HG02642 (cell line): ENCODE results near the gene SECISBP2.
"Not testable (repeated sequence)": the region's sequence is repeated elsewhere in the genome, so short reads cannot be mapped to it uniquely, and the experiment has no call there.

ENCODE experiments used
- ATAC-seq: cut with Tn5 transposase; IDR thresholded peaks from one replicate; pipeline ENCODE4 v1.9.1; 2021; ENCODE audit warnings: mild to moderate bottlenecking; ENCODE audit not compliant: unreplicated experiment, poor library complexity

Gene SECISBP2

DNA sequence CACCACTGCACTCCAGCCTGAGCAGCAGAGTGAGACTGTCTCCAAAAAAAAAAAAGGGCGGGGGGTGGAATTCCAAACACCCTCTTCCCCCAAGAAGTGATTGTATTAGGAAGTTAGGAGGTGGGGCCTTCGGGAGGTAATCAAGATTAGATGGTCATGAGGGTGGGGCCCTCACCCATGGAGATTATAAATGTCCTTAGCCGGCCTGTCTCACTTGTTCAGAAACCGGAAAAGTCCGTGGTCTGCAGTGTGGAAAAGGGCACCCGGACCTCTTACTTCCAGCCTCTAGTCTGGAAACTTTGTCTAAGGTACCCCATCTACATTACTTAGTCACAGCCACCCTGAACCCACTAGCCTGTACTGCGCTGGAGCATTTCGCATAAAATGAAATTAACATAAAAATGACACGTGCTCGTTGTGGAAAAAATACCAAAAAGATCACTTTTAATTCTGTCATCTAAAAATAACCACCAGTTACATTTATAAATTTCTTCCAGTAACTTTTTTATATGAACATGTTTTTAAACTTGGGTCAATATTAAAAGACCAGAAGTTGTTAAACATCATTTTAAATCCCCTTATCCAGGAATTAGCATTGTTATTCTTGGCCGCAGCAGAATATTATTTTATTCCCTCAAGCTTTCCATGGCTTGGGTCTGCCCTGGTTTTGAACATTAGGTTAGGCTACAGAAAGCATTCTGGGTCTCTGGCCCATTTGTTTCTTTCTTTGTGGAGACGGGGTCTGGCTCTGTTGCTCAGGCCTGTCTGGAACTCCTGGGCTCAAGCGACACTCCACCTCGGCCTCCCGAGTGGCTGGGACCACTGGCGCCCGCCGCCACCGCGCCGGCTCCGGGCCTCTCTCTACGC lies 8.5 kb upstream of the SECISBP2 start:
- ATAC-seq, result no peak

GRCh38 chr9:89310475-89311345 lies 7.6 kb upstream of the SECISBP2 start, which contains the start of gene CKS2:
Gene CKS2 (plus strand): TSS chr9:89311195. CDS start chr9:89311293, 98 bp downstream.
- peak; percentile 90 for ATAC-seq

DNA sequence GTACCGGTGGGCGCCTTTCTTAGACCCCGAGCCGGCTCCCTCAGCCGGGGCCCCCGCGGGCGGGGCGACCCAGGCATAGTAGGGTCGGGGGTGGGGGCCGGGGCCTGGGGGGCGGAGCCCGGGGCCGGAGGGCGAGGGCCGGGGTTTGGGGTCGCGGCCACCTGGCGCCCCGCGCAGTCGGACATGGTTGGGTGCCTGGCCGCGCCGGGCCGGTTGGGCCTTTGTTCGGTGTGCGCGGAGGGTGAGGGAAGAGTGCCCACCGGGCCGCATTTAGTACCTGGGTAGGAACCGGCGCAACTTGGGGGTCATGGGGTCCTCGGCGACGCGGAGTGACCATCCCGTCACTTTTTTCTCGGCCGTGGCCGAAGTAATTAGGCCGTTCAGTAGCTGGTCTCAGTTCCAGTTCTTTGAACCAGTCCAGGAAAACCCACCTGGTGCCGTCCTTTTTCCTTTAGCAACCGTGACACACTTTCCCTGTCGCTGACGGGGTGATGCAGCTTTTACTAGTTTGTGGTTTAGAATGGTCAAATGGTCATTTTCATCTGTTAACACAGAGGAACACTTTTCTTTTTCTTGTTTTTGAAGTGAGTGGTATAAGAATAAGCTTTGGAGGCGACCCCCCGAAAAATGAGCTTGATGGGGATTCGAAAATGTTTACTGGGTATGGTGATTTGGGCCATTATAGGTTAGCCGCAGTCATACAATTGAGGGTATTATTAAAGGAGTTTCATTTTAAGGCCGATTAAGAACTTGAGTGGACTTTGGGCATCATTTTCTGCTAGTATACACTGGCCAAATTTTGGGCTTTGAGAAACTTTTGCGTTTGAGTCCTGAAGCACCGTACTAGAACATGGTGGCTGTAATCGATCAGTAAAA lies 6.7 kb upstream of the SECISBP2 start:
- ATAC-seq, result peak; percentile 24

- ATAC-seq, result no peak
Observed at GRCh38 chr9:89312222-89312571, 6.1 kb upstream of the SECISBP2 start.

- ATAC-seq, result no peak
Observed at GRCh38 chr9:89313842-89314241, 4.5 kb upstream of the SECISBP2 start.

- no peak for ATAC-seq
Observed at GRCh38 chr9:89314955-89315354, 3.3 kb upstream of the SECISBP2 start.

DNA sequence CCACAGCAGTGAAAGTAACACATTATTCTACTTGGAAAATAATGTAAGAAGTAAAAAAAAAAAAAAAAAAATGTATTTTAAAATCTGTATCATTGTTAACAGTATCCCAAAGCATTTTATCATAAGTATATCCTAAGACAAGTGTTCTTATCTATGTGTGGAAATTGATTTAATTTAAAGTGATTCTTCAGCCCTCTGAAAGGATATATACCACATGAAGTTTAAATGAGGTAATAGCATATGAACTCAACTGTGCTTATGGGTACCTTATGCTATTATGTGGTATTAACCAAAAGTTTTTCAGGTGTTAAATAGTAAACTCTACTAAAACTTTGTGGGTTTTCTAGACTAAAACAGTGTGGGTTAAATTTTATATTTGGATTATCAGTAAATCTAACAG lies 2.8 kb upstream of the SECISBP2 start:
- ATAC-seq, result no peak

DNA sequence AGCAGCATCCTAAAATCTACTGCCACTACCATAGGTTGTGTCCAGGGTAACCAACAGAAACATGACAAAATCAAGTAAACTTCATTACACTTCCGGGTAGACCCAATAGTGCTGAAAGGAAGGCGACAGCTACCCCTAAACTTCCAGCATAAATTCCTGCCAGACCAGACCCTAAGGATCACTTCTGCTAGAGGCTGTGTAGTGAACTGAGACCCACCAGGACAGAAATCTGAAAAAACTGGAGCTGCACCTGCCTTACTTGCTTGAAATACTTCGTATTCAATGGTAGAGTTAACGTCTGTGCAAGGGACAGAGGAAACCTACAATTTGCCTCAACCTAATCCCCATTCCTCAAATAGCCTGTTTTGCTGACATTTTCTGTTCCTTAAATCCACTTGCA lies 1.0 kb upstream of the SECISBP2 start:
- ATAC-seq, result no peak

- ATAC-seq, result no peak
Observed at GRCh38 chr9:89319015-89319905, 960 bp downstream of the SECISBP2 start.

DNA sequence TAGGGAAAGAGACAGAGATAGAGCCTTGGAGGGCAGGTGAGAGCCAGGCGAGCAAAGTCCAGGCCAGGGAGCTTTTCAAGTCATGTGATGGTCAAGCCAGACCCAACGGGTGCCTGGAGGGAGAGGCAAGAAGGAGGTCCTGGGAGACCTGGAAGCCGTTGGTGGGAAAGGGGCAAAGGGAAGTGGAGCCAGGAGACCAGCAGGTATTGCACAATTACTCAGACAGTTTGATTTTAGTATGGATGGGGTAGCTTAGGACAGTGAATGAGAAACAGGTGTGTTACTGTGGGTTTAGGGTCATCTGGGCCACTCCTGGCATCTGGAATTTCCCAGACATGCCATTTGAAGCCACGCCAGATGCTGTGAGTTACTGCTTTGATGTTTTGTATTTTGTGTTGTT lies 5.1 kb downstream of the SECISBP2 start:
- ATAC-seq, result no peak

DNA sequence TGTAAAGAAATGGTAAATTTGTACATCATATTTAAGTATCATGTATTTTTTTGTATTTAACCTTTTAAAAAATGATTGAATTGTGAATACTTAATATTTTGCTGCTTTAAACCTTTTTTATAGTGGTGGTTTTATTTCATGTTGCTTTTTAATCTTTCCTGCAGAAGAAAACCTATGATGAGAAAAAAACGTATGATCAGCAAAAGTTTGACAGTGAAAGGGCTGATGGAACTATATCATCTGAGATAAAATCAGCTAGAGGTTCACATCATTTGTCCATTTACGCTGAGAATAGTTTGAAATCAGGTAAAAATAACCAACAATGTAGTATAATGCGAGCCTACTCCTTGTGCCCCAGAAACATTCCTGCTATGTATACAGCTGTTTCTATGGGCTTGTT lies 7.4 kb downstream of the SECISBP2 start:
- no peak for ATAC-seq

DNA sequence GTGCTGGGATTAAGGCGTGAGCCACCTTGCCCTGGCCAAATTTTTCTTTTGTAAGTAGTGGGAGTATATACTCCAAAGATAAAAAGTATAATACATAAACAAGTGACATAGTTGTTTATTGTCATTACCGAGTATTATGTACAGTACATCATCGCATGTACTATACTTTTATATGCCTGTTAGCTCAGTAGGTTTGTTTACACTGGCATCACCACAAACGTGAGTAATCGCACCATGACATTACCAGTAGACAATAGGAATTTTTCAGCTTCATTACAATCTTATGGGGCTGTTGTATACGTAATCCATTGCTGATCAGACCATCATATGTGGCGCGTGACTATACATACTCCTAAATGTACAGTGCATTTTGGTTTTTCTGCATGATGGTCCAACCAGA lies 9.8 kb downstream of the SECISBP2 start:
- ATAC-seq, result no peak

DNA sequence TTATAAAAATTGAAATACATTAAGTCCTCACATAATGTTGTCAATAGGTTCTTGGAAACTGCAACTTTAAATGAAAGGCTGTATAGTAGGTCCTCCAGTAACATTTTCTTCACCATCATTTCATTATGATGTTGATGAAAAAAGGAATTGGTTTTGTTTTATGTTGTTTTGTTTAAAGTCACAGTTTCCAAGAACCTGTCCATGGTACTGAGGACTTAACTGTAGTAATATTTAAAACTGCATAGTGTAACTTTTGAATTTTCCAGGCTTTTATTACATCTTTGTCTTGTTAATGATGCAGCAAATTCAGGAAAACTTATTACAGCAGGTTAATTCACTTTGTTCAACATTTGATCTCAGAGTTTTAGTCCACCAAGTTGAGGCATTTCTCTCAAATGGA lies 11.6 kb downstream of the SECISBP2 start:
- no peak for ATAC-seq

- ATAC-seq, result no peak
Observed at GRCh38 chr9:89330513-89330912, 12.2 kb downstream of the SECISBP2 start.

GRCh38 chr9:89339807-89340206 lies 21.5 kb downstream of the SECISBP2 start:
- ATAC-seq, result no peak

- ATAC-seq, result no peak
Observed at GRCh38 chr9:89340332-89340731, 22.0 kb downstream of the SECISBP2 start.

DNA sequence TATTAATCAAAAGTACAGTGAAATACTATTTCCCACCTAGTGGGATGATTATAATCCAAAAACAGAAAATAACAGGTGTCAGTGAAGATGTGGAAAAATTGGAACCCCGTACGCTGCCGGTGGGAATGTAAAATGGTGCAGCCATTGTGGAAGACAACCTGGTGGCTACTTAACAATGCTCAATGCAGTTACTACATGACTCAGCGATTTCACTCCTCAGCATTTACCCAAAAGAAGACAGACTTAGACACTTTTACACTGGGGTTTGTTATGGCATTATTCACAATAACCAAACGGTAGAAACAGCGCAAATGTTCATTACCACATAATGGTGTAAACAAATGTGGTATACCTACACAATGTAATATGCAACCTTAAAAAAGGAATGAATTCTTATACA lies 23.9 kb downstream of the SECISBP2 start:
- no peak for ATAC-seq

DNA sequence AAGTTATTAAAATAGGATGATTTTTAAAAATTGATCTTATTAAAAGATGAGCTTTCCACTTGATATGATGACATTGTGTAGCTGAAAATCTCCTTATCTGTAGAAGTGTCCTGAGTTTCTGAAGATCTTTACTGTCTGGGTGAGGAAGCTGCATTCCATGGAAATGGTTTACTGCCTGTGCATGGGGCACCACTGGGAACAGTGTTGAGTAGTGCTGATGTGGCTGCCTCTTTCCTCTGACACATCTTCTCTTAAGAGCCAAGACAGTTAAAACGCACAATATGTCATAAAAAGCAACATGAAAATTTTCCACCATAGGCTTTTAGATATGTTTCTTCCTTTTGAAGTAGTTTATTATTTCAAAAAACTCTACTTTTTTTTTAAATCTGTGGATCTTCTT lies 24.6 kb downstream of the SECISBP2 start:
- ATAC-seq, result no peak

DNA sequence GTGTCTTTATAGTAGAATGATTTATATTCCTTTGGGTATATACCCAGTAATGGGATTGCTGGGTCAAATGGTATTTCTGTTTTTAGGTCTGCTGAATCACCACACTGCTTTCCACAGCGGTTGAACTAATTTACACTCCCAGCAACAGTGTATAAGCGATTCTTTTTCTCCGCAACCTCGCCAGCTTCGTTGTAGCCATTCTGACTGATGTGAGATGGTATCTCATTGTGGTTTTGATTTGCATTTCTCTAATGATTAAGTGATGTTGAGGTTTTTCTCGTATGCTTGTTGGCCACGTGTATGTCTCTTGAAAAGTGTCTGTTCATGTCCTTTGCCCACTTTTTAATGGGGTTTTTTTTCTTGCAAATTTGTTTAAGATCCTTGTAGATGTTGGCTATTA lies 25.5 kb downstream of the SECISBP2 start:
- ATAC-seq, result not testable (repeated sequence)
